GM20000 (cell line): Measurements from ENCODE around the gene ABCA13.

Experiments
- DNase-seq: peaks from one replicate; pipeline ENCODE4 v3.0.0; 2012; ENCODE audit warnings: low spot score
- TF ChIP-seq, protein P1 (sequence below): IDR thresholded peaks from 2 replicates; pipeline ENCODE4 v1.5.1; 2012; ENCODE audit warnings: mild to moderate bottlenecking, control low read depth; ENCODE audit errors: extremely low read depth, missing control alignments

Gene ABCA13

DNA sequence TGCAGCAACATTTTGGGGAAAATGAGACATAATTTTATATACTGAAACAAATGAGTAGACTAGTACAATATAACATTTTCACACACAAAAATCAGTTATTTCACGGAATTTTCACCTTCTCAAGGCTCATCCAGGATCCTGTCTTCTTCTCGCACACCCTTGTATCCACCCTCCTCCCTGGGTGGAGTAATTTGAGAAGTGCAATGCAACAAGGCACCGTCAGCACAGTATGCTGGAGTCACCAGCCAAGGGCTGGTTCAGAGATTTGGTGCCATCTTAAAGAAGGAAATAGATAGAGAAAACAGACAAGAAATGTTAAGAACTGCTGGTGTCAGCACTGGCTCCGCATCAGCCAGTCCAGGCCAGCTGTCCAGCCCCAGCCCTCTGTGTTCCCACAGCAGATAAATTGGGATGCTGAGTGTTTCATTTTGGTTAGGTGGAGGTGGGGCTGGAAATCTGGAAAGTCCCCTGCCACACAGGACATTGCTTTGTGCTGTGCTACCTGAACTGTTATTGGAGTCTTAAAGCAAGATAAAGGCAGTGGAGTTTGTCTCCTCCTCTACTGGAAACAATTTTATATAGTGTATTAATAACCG, 176.1 kb downstream of the ABCA13 start:
- TF ChIP-seq, protein P1, sequence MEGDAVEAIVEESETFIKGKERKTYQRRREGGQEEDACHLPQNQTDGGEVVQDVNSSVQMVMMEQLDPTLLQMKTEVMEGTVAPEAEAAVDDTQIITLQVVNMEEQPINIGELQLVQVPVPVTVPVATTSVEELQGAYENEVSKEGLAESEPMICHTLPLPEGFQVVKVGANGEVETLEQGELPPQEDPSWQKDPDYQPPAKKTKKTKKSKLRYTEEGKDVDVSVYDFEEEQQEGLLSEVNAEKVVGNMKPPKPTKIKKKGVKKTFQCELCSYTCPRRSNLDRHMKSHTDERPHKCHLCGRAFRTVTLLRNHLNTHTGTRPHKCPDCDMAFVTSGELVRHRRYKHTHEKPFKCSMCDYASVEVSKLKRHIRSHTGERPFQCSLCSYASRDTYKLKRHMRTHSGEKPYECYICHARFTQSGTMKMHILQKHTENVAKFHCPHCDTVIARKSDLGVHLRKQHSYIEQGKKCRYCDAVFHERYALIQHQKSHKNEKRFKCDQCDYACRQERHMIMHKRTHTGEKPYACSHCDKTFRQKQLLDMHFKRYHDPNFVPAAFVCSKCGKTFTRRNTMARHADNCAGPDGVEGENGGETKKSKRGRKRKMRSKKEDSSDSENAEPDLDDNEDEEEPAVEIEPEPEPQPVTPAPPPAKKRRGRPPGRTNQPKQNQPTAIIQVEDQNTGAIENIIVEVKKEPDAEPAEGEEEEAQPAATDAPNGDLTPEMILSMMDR: no peak
- DNase-seq: no peak

DNA sequence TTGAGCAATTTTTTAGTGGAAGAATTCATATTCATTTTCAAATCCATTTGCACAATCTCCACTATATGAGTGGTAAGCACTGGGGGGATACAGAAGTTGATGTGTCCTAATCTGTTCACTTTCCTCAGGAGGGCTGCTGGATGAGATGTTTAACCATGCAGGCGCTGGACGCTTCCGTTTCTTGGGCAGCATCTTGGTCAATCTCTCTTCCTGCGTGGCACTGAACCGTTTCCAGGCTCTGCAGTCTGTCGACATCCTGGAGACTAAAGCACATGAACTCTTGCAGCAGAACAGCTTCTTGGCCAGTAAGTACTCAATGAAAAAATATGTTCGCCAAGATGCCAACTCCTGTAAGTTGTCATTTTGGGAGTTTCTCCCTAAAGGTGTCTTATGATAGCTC, 179.3 kb downstream of the ABCA13 start:
- DNase-seq: no peak
- TF ChIP-seq, protein P1: no peak

DNA sequence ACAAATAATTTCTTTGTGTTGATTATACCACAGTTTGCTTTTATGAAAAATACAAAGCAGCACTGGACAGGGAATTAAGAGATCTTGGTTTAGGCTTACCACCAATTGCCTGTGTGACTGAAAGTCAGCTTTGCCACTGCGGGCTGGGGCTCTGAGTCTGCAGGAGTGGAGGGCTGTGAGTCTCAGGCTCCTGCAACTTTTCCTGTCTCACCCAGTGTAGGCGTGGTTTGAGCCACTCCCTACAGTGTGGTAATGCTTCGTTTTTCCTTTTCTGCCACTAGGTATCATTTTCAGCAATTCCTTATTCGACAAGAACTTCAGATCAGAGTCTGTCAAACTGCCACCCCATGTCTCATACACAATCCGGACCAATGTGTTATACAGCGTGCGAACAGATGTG, 180.6 kb downstream of the ABCA13 start:
- no peak for DNase-seq
- TF ChIP-seq, protein P1: no peak

DNA sequence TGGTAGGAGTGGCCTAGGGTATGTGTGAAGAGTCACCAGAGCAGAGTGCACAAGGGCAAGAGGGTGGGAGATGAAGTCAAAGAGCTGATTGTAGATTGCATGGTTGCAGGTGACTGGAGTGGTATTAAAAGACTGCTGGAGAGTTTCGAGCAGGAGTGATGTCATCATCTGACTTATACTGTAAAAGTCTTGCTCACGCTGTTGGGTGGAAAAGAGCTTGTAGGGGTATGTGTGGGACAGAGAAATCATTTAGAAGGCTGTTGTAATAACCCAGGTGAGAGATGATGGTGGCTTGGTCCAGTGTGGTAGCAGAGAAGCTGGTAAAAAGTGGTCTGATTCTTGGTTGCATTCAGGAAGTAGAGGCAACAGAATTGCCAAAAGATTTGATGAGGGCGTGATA, 184.1 kb downstream of the ABCA13 start:
- TF ChIP-seq, protein P1: no peak
- no peak for DNase-seq

DNA sequence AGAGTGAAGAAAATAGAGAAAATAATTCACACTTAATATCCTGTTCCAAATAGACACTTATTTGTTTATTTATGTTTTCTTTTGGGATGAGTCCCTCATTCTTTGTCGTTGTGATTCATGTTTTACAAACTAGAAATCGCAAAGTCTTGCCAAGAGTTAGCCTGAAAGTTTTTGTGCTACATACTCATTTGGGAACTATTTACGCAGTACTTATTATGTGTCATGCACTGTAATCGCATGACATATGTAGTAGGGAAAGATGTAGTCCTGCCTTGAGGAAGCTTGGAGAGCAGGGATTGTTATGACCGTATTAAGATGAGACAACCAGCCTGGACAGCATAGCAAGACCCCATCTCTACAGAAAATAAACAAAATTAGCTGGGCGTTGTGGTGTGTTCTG, 189.3 kb downstream of the ABCA13 start:
- DNase-seq: no peak
- TF ChIP-seq, protein P1: no peak

DNA sequence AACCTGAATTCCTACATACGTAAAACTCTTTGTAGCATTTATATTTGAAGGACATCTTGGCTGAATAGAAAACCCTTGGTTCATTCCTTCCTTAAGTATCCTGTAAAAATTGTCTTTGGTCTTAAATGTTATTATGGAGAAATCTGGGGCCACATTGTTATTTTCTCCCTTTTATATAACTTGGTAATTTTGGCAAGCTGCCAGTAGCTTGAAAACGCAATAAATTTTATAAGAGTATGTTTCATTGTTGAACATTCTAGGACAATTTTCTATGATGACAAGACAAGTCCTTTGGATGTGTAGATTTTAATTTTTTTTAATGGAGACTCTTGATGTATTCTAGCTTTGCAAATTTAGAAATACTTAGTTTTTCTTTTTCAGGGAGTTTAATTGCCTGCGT, 191.9 kb downstream of the ABCA13 start:
- TF ChIP-seq, protein P1: no peak
- DNase-seq: no peak

DNA sequence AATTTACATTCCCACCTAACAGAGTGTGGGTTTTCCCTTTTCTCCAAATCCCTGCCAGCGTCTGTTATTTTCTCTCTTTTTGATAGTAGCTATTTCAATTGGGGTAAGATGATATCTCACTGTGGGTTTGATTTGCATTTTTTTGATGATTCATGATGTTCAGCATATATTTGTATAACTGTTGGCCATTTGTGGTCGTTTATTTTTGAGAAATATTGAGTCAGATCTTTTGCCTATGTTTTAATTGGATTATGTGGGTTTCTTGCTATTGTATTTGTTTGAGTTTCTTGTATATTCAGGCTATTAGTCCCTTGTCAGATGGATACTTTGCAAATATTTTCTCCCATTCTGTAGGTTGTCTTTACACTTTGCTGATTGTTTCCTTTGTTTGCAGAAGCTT, 193.8 kb downstream of the ABCA13 start:
- TF ChIP-seq, protein P1: no peak
- DNase-seq: no peak
